Stimulated activated CD4-positive, alpha-beta T cell treated with anti-CD3 and anti-CD28 coated beads, Interleukin-1b, Interleukin-23, amount 100 ng/mL, for 4 hours (primary cell): ENCODE data around the gene CSNK2A2.

ENCODE experiments used
- DNase-seq, 2 donors: peaks; one replicate each; pipeline ENCODE4 v3.0.0-alpha.2; 2020; ENCODE audit warnings: low read depth in 2 of 2

Gene CSNK2A2

DNA sequence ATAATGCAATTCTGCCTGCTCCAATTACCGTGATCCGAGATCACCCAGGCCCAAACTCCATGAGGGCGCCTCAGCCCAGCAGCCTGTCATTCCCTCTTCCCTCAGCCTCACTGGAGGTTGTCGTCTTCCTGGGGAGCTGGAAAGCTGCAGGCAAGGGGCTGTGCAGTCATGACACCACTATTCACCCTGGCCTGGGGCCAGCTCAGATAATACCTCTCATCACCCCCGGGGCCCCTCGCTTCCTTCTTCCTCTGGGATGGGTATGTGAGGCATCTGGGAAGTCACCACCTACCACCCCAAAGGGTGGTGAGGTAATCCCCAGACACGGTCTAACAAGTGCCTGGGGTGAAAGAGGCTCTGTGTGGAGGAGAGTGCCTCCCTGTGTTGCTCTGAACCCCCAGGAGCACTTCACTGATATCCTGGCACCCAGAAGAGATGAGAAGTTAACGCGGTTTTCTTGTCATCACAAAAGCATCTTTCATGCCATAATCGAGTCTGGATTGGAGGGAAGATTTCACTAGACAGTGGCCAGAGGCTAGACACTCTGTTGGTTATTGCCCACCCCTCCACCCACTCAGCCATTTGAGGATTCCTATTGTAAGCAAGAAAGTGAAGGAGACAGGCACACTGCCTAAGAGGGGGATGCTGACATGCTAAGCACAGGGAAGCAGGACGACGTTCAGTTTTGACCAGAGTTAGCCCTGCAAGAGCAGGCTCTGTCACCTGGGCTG, 87.2 kb downstream of the CSNK2A2 start:
- DNase-seq: no peak

DNA sequence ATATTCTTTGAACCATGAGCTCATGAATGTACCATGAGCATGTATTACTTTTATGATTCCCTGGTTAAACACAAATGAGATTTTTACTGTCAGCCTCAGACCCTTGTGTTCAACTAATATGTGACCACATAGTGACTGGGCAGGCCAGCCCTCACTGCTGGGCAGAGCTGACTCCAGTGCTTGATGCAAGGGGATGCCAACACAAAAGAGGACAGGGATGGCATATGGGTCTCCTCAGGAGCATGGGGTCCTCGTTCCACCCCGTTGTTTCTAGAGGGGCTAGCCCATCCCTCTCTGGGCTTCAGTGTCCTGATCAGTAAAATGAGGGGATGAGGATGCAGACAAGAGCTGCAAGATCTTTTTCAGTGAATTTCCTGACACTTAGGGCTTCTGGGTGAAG, 88.0 kb downstream of the CSNK2A2 start:
- no peak for DNase-seq

DNA sequence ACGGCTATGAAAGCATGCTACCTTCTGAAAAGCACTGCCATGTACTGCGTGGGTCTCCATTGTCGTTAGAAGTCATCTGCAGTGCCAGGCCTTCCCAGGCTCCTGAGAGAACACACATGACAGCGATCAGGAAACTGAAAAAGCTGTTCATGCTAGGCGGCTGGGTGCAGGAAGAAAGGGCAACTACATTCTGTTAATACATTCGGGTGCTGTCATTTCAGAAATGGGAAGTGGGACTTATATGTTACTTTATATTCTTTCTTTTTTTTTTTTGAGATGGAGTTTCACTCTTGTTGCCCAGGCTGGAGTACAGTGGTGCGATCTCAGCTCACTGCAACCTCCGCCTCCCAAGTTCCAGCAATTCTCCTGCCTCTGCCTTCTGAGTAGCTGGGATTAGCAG, 88.6 kb downstream of the CSNK2A2 start:
- DNase-seq: no peak
